ENCODE data around the gene ZKSCAN3. TPM values are rescaled to one million over a fixed set of nuclear protein-coding genes. Genes with fewer than 3 reads are reported as not detected.

The ZKSCAN3 gene
- polyA plus RNA-seq, 1 donor from 2014 or later: 14.9 TPM

DNA sequence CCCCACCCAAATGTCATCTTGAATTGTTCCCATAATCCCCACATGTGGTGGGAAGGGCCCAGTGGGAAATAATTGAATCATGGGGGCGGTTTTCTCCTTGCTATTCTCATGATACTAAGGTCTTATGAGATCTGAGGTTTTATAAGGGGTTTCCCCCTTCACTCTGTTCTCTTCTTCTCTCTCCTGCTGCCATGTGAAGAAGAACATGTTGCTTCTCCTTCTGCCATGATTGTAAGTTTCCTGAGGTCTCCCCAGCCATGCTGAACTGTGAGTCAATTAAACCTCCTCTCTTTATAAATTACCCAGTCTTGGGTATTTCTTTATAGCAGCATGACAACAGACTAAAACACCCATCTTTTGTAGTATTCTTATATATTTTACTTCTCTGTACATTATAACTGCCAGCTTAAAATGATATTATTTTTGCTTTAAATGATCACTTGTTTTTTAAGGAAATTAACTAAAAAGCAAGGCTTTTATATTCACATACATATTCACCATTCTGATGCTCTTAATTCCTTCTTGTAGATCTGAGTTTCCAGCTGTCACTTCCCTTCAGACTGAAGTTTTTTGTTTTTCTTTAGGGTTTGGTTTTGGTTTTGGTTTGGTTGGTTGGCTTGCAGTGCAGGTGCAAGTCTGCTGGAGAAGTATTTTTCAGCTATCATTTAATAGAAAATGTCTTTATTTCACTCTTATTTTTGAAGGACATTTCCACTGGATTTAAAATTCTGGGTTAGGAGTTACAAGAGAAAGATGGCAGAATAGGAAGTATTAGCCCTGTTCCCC lies 9.2 kb upstream of the ZKSCAN3 start:
- Histone ChIP-seq H4K20me1 (ENCODE audit: insufficient read depth) (no peaks in the 10 kb centered on the region), H3K9me3 (ENCODE audit: low read length) (no peaks in the 10 kb centered on the region), H3K4me2 (ENCODE audit: low read length) (no peak overlapping the region), H3K9ac (ENCODE audit: low read length) (no peak overlapping the region), H3K79me2 (replicated peaks; ENCODE audit: insufficient read depth, low read length) (peaks cover 13% of the 10 kb centered on the region), H3K27ac (ENCODE audit: low read length) (no peak overlapping the region), H3K4me3 (ENCODE audit: low read length) (no peak overlapping the region), H3K27me3 (ENCODE audit: insufficient read depth, low read depth, low read length) (no peaks in the 10 kb centered on the region), H3K36me3 (ENCODE audit: insufficient read depth, low read length) (no peaks in the 10 kb centered on the region), H3F3A (ENCODE audit: insufficient read depth, low read length, poor library complexity, severe bottlenecking) (peaks cover 15% of the 10 kb centered on the region), H2AFZ (ENCODE audit: low read depth, low read length) (no peak overlapping the region), H3K9me2 (ENCODE audit: insufficient read depth, low read length) (no peaks in the 10 kb centered on the region)
- no peak for TF ChIP-seq RAD21 (conservative IDR thresholded peaks at IDR 0.05)

DNA sequence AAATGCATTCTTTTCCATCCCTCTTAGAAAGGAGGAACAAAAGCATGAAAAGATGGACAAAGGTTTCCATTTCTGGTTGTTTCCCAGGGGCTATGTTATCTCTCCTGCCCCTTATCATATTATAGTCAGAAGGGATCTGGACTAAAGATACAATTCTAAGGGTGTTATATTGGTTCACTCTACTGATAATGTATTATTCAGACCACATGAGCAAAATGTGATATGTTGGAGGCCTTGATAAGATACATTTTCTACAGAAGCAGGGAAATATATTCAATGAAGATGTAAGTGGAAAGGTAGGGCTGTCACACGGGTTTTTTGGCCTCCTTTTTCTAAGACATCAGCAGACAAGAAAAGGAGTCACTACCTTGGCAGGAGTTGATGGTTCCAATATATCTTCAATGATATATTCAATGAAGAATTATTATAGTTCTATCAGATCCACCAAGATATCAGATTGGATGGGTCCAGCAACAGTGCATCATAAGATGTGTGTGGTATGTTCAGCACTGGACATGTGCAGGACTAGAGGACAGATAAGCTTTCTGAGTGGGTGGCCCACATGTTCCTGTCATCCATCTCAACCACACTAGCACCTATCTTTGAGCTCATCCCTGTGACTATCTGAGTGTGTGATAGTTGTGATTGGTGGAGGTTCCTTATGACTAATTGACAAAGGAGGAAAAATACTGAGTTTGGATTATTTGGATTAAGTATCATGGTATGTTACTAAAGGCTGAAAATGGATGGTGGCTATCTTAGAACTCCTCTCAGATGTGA lies 5.7 kb upstream of the ZKSCAN3 start:
- H3K4me3 ChIP-seq (ENCODE audit: low read length): no peak overlapping the region
- no peaks in the 10 kb centered on the region for H3K9me2 ChIP-seq (ENCODE audit: insufficient read depth, low read length)
- H3K27me3 ChIP-seq (ENCODE audit: insufficient read depth, low read depth, low read length): no peaks in the 10 kb centered on the region
- no peak overlapping the region for H3K4me2 ChIP-seq (ENCODE audit: low read length)
- H4K20me1 ChIP-seq (ENCODE audit: insufficient read depth): no peaks in the 10 kb centered on the region
- TF ChIP-seq EZH2 (IDR thresholded peaks at IDR 0.05; ENCODE audit: borderline replicate concordance, insufficient read depth, low read length, poor library complexity, severe bottlenecking) (no peak), MXI1 (conservative IDR thresholded peaks at IDR 0.05; ENCODE audit: poor library complexity, severe bottlenecking) (no peak), TAF1 (IDR thresholded peaks at IDR 0.05; ENCODE audit: low read depth) (no peak), RAD21 (conservative IDR thresholded peaks at IDR 0.05) (no peak), POLR2AphosphoS5 (IDR thresholded peaks at IDR 0.05) (no peak), SMC3 (conservative IDR thresholded peaks at IDR 0.05; ENCODE audit: poor library complexity) (no peak), EP300 (conservative IDR thresholded peaks at IDR 0.05; ENCODE audit: poor library complexity, severe bottlenecking) (no peak)
- TF ChIP-seq, protein P1, sequence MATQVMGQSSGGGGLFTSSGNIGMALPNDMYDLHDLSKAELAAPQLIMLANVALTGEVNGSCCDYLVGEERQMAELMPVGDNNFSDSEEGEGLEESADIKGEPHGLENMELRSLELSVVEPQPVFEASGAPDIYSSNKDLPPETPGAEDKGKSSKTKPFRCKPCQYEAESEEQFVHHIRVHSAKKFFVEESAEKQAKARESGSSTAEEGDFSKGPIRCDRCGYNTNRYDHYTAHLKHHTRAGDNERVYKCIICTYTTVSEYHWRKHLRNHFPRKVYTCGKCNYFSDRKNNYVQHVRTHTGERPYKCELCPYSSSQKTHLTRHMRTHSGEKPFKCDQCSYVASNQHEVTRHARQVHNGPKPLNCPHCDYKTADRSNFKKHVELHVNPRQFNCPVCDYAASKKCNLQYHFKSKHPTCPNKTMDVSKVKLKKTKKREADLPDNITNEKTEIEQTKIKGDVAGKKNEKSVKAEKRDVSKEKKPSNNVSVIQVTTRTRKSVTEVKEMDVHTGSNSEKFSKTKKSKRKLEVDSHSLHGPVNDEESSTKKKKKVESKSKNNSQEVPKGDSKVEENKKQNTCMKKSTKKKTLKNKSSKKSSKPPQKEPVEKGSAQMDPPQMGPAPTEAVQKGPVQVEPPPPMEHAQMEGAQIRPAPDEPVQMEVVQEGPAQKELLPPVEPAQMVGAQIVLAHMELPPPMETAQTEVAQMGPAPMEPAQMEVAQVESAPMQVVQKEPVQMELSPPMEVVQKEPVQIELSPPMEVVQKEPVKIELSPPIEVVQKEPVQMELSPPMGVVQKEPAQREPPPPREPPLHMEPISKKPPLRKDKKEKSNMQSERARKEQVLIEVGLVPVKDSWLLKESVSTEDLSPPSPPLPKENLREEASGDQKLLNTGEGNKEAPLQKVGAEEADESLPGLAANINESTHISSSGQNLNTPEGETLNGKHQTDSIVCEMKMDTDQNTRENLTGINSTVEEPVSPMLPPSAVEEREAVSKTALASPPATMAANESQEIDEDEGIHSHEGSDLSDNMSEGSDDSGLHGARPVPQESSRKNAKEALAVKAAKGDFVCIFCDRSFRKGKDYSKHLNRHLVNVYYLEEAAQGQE (IDR thresholded peaks at IDR 0.05; ENCODE audit: borderline replicate concordance): no peak
- TF ChIP-seq, protein P2, sequence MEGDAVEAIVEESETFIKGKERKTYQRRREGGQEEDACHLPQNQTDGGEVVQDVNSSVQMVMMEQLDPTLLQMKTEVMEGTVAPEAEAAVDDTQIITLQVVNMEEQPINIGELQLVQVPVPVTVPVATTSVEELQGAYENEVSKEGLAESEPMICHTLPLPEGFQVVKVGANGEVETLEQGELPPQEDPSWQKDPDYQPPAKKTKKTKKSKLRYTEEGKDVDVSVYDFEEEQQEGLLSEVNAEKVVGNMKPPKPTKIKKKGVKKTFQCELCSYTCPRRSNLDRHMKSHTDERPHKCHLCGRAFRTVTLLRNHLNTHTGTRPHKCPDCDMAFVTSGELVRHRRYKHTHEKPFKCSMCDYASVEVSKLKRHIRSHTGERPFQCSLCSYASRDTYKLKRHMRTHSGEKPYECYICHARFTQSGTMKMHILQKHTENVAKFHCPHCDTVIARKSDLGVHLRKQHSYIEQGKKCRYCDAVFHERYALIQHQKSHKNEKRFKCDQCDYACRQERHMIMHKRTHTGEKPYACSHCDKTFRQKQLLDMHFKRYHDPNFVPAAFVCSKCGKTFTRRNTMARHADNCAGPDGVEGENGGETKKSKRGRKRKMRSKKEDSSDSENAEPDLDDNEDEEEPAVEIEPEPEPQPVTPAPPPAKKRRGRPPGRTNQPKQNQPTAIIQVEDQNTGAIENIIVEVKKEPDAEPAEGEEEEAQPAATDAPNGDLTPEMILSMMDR (IDR thresholded peaks at IDR 0.05; ENCODE audit: poor library complexity, severe bottlenecking): no peak
- H3K27ac ChIP-seq (ENCODE audit: low read length): no peak overlapping the region
- H3K36me3 ChIP-seq (ENCODE audit: insufficient read depth, low read length): no peaks in the 10 kb centered on the region
- H2AFZ ChIP-seq (ENCODE audit: low read depth, low read length): no peak overlapping the region
- no peaks in the 10 kb centered on the region for H3F3A ChIP-seq (ENCODE audit: insufficient read depth, low read length, poor library complexity, severe bottlenecking)
- H3K79me2 ChIP-seq (replicated peaks; ENCODE audit: insufficient read depth, low read length): peaks cover under 1% of the 10 kb centered on the region
- H3K9me3 ChIP-seq (ENCODE audit: low read length): no peaks in the 10 kb centered on the region
- no peak overlapping the region for H3K9ac ChIP-seq (ENCODE audit: low read length)
